ENCODE results near the gene TOM1.

The TOM1 gene

GRCh38 chr22:35307892-35308291 is 8.2 kb downstream of the TOM1 start:
- DNase-seq, result no peak

GRCh38 chr22:35308480-35309021 is 8.9 kb downstream of the TOM1 start:
- no peak for DNase-seq

GRCh38 chr22:35310556-35311550 is 11.2 kb downstream of the TOM1 start:
- DNase-seq, result no peak

GRCh38 chr22:35311551-35311999 is 11.9 kb downstream of the TOM1 start:
- no peak for DNase-seq

GRCh38 chr22:35312198-35313059 is 12.7 kb downstream of the TOM1 start:
- DNase-seq, result no peak

GRCh38 chr22:35313311-35314121 is 13.8 kb downstream of the TOM1 start:
- no peak for DNase-seq

GRCh38 chr22:35314161-35314942 is 14.7 kb downstream of the TOM1 start:
- no peak for DNase-seq

GRCh38 chr22:35315141-35315854 is 15.6 kb downstream of the TOM1 start:
- no peak for DNase-seq

GRCh38 chr22:35315855-35316745 is 16.4 kb downstream of the TOM1 start:
- DNase-seq, result no peak

GRCh38 chr22:35316751-35317150 is 17.1 kb downstream of the TOM1 start:
- DNase-seq, result no peak

GRCh38 chr22:35317680-35318290 is 18.1 kb downstream of the TOM1 start:
- no peak for DNase-seq

- DNase-seq, result no peak
Observed at GRCh38 chr22:35318346-35319215, 18.9 kb downstream of the TOM1 start.

GRCh38 chr22:35319244-35319985 is 19.7 kb downstream of the TOM1 start:
- no peak for DNase-seq

GRCh38 chr22:35322126-35322525 is 22.4 kb downstream of the TOM1 start:
- no peak for DNase-seq

GRCh38 chr22:35322893-35323292 is 23.2 kb downstream of the TOM1 start:
- no peak for DNase-seq

- no peak for DNase-seq
Observed at GRCh38 chr22:35323305-35323704, 23.6 kb downstream of the TOM1 start.

GRCh38 chr22:35324067-35324466 is 24.4 kb downstream of the TOM1 start:
- no peak for DNase-seq

- no peak for DNase-seq
Observed at GRCh38 chr22:35324762-35325161, 25.1 kb downstream of the TOM1 start.

All from AML-193 (cell line).